22Rv1 (cell line): ENCODE data around the gene LRPAP1.

Source experiments
- CTCF ChIP-seq: fragments of 450-650 bp; IDR thresholded peaks from 2 replicates; pipeline ENCODE4 v1.5.1; 2017; ENCODE audit warnings: mild to moderate bottlenecking
- ZFX ChIP-seq: fragments of 450-650 bp; IDR thresholded peaks from 2 replicates; pipeline ENCODE4 v1.6.1; 2017; ENCODE audit warnings: antibody characterized with exemption, borderline replicate concordance

- no peak for TF ChIP-seq ZFX
- no peak for TF ChIP-seq CTCF
Observed at GRCh38 chr4:3469386-3470243, 62.6 kb downstream of the LRPAP1 start.
